Measurements from ENCODE around the gene SLC1A3.

SLC1A3 gene

GRCh38 chr5:36599986-36600779, 6.2 kb upstream of the SLC1A3 start:
- no peak for DNase-seq (ENCODE audit: low spot score)

GRCh38 chr5:36600917-36601527, 5.4 kb upstream of the SLC1A3 start:
- DNase-seq (ENCODE audit: low spot score) = no peak

- DNase-seq (ENCODE audit: low spot score) = peak; percentile 27
These were observed 3.6 kb upstream of the SLC1A3 start for GRCh38 chr5:36602704-36603321.

- DNase-seq (ENCODE audit: low spot score) = no peak
These were observed 1.2 kb upstream of the SLC1A3 start for GRCh38 chr5:36605241-36605640.

GRCh38 chr5:36606036-36606427, 374 bp upstream of the SLC1A3 start:
- DNase-seq (ENCODE audit: low spot score) = no peak

- peak; percentile 69 for DNase-seq (ENCODE audit: low spot score)
These were observed 737 bp downstream of the SLC1A3 start for GRCh38 chr5:36607114-36607571.

- peak; percentile 17 for DNase-seq (ENCODE audit: low spot score)
These were observed 1.7 kb downstream of the SLC1A3 start for GRCh38 chr5:36607838-36608783.

GRCh38 chr5:36610621-36611020, 4.2 kb downstream of the SLC1A3 start:
- no peak for DNase-seq (ENCODE audit: low spot score)

GRCh38 chr5:36611520-36612274, 5.3 kb downstream of the SLC1A3 start:
- no peak for DNase-seq (ENCODE audit: low spot score)

- no peak for DNase-seq (ENCODE audit: low spot score)
These were observed 6.8 kb downstream of the SLC1A3 start for GRCh38 chr5:36613241-36613640.

- no peak for DNase-seq (ENCODE audit: low spot score)
These were observed 7.6 kb downstream of the SLC1A3 start for GRCh38 chr5:36613771-36614656.

GRCh38 chr5:36614657-36615308, 8.4 kb downstream of the SLC1A3 start:
- no peak for DNase-seq (ENCODE audit: low spot score)

GRCh38 chr5:36619012-36619635, 12.7 kb downstream of the SLC1A3 start:
- no peak for DNase-seq (ENCODE audit: low spot score)

- DNase-seq (ENCODE audit: low spot score) = no peak
These were observed 15.6 kb downstream of the SLC1A3 start for GRCh38 chr5:36621985-36622384.

- no peak for DNase-seq (ENCODE audit: low spot score)
These were observed 17.4 kb downstream of the SLC1A3 start for GRCh38 chr5:36623832-36624231.

- DNase-seq (ENCODE audit: low spot score) = no peak
These were observed 17.9 kb downstream of the SLC1A3 start for GRCh38 chr5:36624277-36624676.

- no peak for DNase-seq (ENCODE audit: low spot score)
These were observed 22.3 kb downstream of the SLC1A3 start for GRCh38 chr5:36628695-36629094.

GRCh38 chr5:36629729-36630128, 23.3 kb downstream of the SLC1A3 start:
- DNase-seq (ENCODE audit: low spot score) = no peak

All from NAMALWA (cell line).